Thyroid gland (tissue), 4 donors: Measurements from ENCODE around the gene SERPINA3. TPM values are rescaled to one million over a fixed set of nuclear protein-coding genes. Genes with fewer than 3 reads are reported as not detected.

Source experiments
- DNase-seq, 2 donors: peaks; one replicate each; pipeline ENCODE4 v3.0.0-alpha.2; 2019
- H3K27ac ChIP-seq, 3 donors: fragments of 200-600 bp; sonication (generic); 1 replicate in 2 of 3; 2 replicates in 1 of 3; pipeline ENCODE4 v1.5.1; 2016 to 2019; ENCODE audit warnings: mild to moderate bottlenecking in 1 of 3, moderate library complexity in 1 of 3
- H3K27me3 ChIP-seq: fragments of 200-600 bp; sonication (generic); one replicate; pipeline ENCODE4 v1.5.1; 2019
- H3K36me3 ChIP-seq, 2 donors: fragments of 200-600 bp; sonication (generic); one replicate each; pipeline ENCODE4 v1.5.1; 2016 to 2019
- H3K4me1 ChIP-seq, 2 donors: fragments of 200-600 bp; sonication (generic); one replicate each; pipeline ENCODE4 v1.5.1; 2017 to 2019
- H3K4me3 ChIP-seq, 3 donors: fragments of 200-600 bp; sonication (generic); replicated peaks in 1 of 3; 1 replicate in 2 of 3; 2 replicates in 1 of 3; pipeline ENCODE4 v1.5.1; 2016; ENCODE audit warnings: mild to moderate bottlenecking in 1 of 3
- H3K9me3 ChIP-seq: fragments of 200-600 bp; sonication (generic); one replicate; pipeline ENCODE4 v1.5.1; 2017
- CTCF ChIP-seq, 6 experiments: fragments of 200-600 bp in 3 of 6; fragments of 450-650 bp in 3 of 6; sonication (generic) in 3 of 6; IDR thresholded peaks; one replicate each; pipeline ENCODE4 v1.5.1; 2016 to 2019; ENCODE audit warnings: antibody characterized with exemption in 6 of 6, mild to moderate bottlenecking in 2 of 6, inconsistent platforms in 1 of 6, moderate library complexity in 1 of 6
- POLR2A ChIP-seq, 2 donors: fragments of 450-650 bp; IDR thresholded peaks; one replicate each; pipeline ENCODE4 v1.6.1; 2017; ENCODE audit warnings: antibody characterized with exemption in 2 of 2, mild to moderate bottlenecking in 2 of 2, moderate library complexity in 1 of 2
- WGBS, 2 donors: methylation state at CpG; one replicate each; pipeline ENCODE4 v1.1.5; 2017; 5-methylcytosine and 5-hydroxymethylcytosine counted together
- intact Hi-C: fragments of 100-400 bp; cut with DNase I; formaldehyde crosslinking; loops from one replicate; pipeline ENCODE4 v1.15.1; 2023
- total RNA-seq, 4 donors: library from RNA; depleted of rRNA; stranded (reverse); fragments of >200 nt; gene quantifications; one replicate each; pipeline ENCODE4 v1.2.3, GENCODE V29; 2016

SERPINA3 gene
- total RNA-seq, 4 donors from 2014 or later: 16.3 to 200 (median 91.1) TPM

- Histone ChIP-seq H3K27ac (no peak within 1 kb of the TSS), H3K9me3 (no peaks in the 10 kb centered on the region), H3K4me3 (no peak within 1 kb of the TSS), H3K27me3 (no peaks in the 10 kb centered on the region), H3K4me1 (peaks cover 0 to 11% of the 10 kb centered on the region in 2 donors), H3K36me3 (no peaks in the 10 kb centered on the region)
- intact Hi-C loops: no loop called here
- peak; percentile 13 to 15 for DNase-seq
- TF ChIP-seq CTCF (IDR thresholded peaks at IDR 0.05): no peak
- 48 to 49% methylated on average over 15 to 17 of the region's 18 CpGs for WGBS, 2 donors
Observed at GRCh38 chr14:94581127-94581999, 30.8 kb upstream of the SERPINA3 start, which contains the start of gene SERPINA5. SERPINA5 (plus strand) TSS chr14:94581426; CDS start chr14:94587363, 5,937 bp downstream.

DNA sequence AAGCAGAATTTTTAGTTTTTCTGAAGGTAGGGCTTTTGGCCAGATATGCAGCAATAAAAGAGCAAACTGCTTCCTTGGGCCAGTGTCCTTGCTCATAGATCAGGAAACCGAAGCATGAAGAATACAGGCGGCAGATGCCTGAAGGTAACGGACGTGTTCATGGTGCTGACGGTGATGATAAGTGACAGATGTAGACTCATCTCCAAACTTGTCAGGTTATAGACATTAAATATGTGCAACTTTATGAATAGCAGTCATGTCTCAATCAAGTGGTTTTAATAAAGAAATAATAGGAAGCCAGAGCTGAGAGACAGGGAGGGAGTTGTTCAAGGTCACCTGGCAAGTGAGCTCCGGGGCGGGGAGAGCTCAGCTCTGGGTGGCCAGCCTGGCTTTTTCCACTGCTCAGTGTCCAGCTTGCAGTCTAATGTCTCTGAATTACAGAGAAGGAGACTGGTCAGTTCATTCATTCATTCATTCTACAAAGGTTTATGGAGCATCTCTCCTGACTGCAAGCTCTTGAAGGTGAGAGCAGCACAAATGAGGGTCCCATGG lies 29.9 kb upstream of the SERPINA3 start:
- H3K27me3 ChIP-seq: no peaks in the 10 kb centered on the region
- intact Hi-C loops: no loop called here
- H3K4me3 ChIP-seq: no peak overlapping the region
- H3K36me3 ChIP-seq: no peaks in the 10 kb centered on the region
- H3K27ac ChIP-seq: no peak overlapping the region
- no peaks in the 10 kb centered on the region for H3K9me3 ChIP-seq
- no peak for DNase-seq
- WGBS, 2 donors: 82 to 89% methylated on average over 7 of the region's 7 CpGs
- TF ChIP-seq POLR2A (IDR thresholded peaks at IDR 0.05): no peak
- TF ChIP-seq CTCF (IDR thresholded peaks at IDR 0.05): no peak
- peaks cover 0 to 11% of the 10 kb centered on the region in 2 donors for H3K4me1 ChIP-seq

DNA sequence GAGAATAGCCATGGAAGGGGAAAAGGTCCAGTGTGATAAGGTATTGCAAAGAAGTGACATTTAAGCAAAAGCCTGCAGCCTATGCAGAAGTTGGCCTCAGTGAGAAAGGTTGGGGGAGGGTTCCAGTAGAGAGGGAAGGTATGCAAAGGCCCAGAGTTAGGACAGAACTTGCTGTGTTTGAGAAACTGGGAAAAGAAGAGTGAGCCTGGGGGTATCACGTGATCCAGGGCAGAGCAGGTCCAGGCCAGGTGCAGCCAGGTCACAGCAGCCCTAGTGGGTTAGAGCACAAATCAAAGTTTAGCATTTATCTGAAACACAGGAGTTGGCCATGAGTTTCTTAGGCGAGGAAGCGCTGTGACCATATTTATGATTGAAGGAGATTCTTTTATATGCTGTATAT lies 29.3 kb upstream of the SERPINA3 start:
- WGBS, 2 donors: 92 to 97% methylated on average over 3 of the region's 3 CpGs
- Histone ChIP-seq H3K4me1 (peaks cover 0 to 11% of the 10 kb centered on the region in 2 donors), H3K4me3 (no peak overlapping the region), H3K27me3 (no peaks in the 10 kb centered on the region), H3K27ac (no peak overlapping the region), H3K36me3 (no peaks in the 10 kb centered on the region), H3K9me3 (no peaks in the 10 kb centered on the region)
- DNase-seq: no peak
- intact Hi-C loops: no loop called here
- TF ChIP-seq POLR2A (IDR thresholded peaks at IDR 0.05) (no peak), CTCF (IDR thresholded peaks at IDR 0.05) (no peak)

DNA sequence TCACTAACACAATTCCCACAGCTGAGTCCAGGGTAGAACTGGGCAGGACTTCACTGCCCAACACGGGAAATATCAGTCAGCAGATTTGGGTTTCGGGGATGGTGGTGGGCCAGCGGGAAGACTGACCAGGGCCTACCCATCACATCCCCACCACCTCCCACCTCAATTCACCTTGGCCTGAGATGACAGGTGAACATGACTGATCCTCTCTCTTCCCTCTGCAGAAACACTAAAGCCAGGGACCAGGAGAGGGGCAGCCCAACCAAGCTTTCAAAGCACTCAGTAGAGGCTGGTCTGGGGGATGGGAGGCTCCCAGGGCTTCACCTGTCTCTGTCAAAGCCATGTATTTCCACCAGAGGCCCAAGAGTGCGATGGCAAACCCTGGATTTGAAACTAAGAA lies 28.6 kb upstream of the SERPINA3 start:
- H3K9me3 ChIP-seq: no peaks in the 10 kb centered on the region
- H3K27ac ChIP-seq: no peak overlapping the region
- no peak for DNase-seq
- intact Hi-C loops: no loop called here
- 90 to 100% methylated on average over 1 to 4 of the region's 4 CpGs for WGBS, 2 donors
- no peaks in the 10 kb centered on the region for H3K27me3 ChIP-seq
- TF ChIP-seq CTCF (IDR thresholded peaks at IDR 0.05) (no peak), POLR2A (IDR thresholded peaks at IDR 0.05) (no peak)
- H3K4me1 ChIP-seq: peaks cover 0 to 11% of the 10 kb centered on the region in 2 donors
- no peak overlapping the region for H3K4me3 ChIP-seq
- H3K36me3 ChIP-seq: no peaks in the 10 kb centered on the region
